Activated T-cell treated with anti-CD3 and anti-CD28 coated beads, Interleukin-2, amount 50 U/mL, for 72 hours (primary cell): ENCODE results near the gene MOGAT1. TPM values are rescaled to one million over a fixed set of nuclear protein-coding genes. Genes with fewer than 3 reads are reported as not detected.
"Not testable (repeated sequence)": the region's sequence is repeated elsewhere in the genome, so short reads cannot be mapped to it uniquely, and the experiment has no call there.

Source experiments
- ATAC-seq, 2 donors: fragments of 150-1000 bp; cut with Tn5 transposase; replicated peaks in 1 of 2; 2 replicates each; pipeline ENCODE4 v1.10.0; 2021; ENCODE audit warnings: moderate library complexity in 2 of 2, mild to moderate bottlenecking in 1 of 2
- DNase-seq, 2 donors: peaks; one replicate each; pipeline ENCODE4 v3.0.0; 2021 to 2022; ENCODE audit warnings: mixed read lengths in 1 of 2
- H3K27ac Mint-ChIP-seq: one replicate; pipeline ENCODE4 v1.8.0; 2022; ENCODE audit warnings: mild to moderate bottlenecking, moderate library complexity, mixed read lengths
- H3K27me3 Mint-ChIP-seq: one replicate; pipeline ENCODE4 v1.8.0; 2022; ENCODE audit warnings: low read depth, mixed read lengths
- H3K36me3 Mint-ChIP-seq, 2 donors: one replicate each; pipeline ENCODE4 v1.8.0; 2022; ENCODE audit warnings: mixed read lengths in 2 of 2, mild to moderate bottlenecking in 1 of 2; ENCODE audit not compliant: insufficient read depth in 2 of 2
- H3K4me1 Mint-ChIP-seq: one replicate; pipeline ENCODE4 v1.8.0; 2022; ENCODE audit warnings: low read depth, mixed read lengths
- H3K4me3 Mint-ChIP-seq, 2 donors: one replicate each; pipeline ENCODE4 v1.8.0; 2022; ENCODE audit warnings: mild to moderate bottlenecking in 2 of 2, mixed read lengths in 2 of 2, moderate library complexity in 2 of 2
- H3K9me3 Mint-ChIP-seq, 2 donors: one replicate each; pipeline ENCODE4 v1.8.0; 2022; ENCODE audit warnings: mixed read lengths in 2 of 2
- total RNA-seq, 2 donors: library from RNA; stranded (reverse); gene quantifications; one replicate each; pipeline ENCODE4 v1.2.3, GENCODE V29; 2022

The MOGAT1 gene
- total RNA-seq, 2 donors from 2014 or later: not detected

DNA sequence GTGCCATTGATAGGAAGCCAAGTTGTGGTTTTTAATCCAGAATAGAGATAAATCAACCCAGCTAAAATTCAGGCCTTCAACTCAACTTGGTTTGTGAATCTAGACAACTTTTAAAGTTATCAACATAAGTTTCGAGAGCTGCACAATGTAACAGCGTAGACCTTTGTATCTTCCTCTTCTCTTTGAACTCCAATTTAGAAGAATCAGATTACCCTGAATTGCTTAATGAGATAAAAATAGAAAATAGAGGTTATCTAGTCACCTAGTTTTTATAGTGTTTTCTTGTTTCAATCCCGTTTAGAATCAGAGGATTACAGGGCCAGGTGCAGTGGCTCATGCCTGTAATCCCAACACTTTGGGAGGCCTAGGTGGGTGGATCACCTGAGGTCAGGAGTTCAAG, 12.3 kb downstream of the MOGAT1 start:
- DNase-seq: no peak
- Mint-ChIP-seq H3K4me1 (no peaks in the 10 kb centered on the region), H3K36me3 (no peaks in the 10 kb centered on the region), H3K4me3 (no peak overlapping the region), H3K9me3 (no peaks in the 10 kb centered on the region), H3K27me3 (peaks cover 31% of the 10 kb centered on the region), H3K27ac (no peak overlapping the region)
- no peak for ATAC-seq

DNA sequence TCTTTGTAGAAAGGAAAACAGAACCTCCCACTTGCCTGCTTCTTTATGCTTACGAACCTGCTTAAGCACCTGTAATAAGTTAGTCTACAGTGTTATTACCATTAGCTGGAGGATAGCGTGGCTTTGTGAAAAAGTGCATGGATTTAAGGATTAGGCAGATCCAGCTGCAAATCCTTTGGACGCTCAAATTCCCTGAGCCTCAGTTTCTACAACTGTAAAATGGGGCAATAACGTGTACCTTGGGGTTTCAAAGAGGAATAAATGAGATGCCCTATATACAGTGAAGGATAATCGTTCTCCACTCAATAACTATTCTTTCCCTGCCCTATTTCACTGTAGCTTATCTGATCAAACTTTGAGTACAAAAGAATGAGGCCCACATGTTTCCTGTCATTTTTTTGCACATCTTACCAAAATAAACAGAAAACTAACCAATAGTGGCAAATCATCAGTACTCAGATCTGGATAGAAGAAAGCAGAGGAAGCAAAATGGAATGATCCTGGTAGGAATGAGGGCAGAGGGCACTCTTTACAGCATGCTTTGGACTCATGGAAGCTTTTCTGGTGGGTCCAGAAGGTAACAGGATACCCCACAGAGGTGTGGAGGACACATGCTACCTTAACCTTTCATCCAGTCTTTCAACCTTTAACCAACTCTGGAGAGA, 14.8 kb downstream of the MOGAT1 start:
- H3K4me3 Mint-ChIP-seq: no peak overlapping the region
- no peak overlapping the region for H3K27ac Mint-ChIP-seq
- no peak for DNase-seq
- no peak for ATAC-seq
- H3K9me3 Mint-ChIP-seq: no peaks in the 10 kb centered on the region
- H3K4me1 Mint-ChIP-seq: peaks cover 12% of the 10 kb centered on the region
- H3K27me3 Mint-ChIP-seq: peaks cover 22% of the 10 kb centered on the region
- H3K36me3 Mint-ChIP-seq: no peaks in the 10 kb centered on the region

DNA sequence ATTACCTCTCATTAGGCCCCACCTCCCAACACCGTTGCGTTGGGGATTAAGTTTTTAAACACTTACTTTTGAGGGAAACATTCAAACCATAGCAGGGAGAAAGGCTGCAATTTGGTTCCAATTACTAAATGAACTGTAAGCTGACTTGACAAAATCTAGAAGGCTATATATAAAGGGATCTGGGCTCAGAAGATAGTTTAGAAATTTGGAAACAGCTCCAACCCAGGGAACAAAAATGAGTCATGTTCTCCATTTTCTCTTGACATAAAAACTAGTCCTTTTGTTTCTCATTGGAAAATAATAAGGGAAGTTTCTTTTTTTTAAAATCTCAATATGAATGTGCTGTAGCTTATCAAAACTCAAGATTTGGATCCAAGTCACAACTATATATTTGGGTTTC, 17.5 kb downstream of the MOGAT1 start:
- no peak overlapping the region for H3K27ac Mint-ChIP-seq
- no peak overlapping the region for H3K4me3 Mint-ChIP-seq
- DNase-seq (no peak), ATAC-seq (no peak)
- H3K9me3 Mint-ChIP-seq: no peaks in the 10 kb centered on the region
- no peaks in the 10 kb centered on the region for H3K36me3 Mint-ChIP-seq
- H3K27me3 Mint-ChIP-seq: peaks cover 5% of the 10 kb centered on the region
- H3K4me1 Mint-ChIP-seq: peaks cover 12% of the 10 kb centered on the region

- Mint-ChIP-seq H3K4me1 (peaks cover 12% of the 10 kb centered on the region), H3K4me3 (no peak overlapping the region), H3K36me3 (no peaks in the 10 kb centered on the region), H3K27ac (no peak overlapping the region), H3K27me3 (peaks cover 5% of the 10 kb centered on the region), H3K9me3 (no peaks in the 10 kb centered on the region)
- DNase-seq (no peak), ATAC-seq (no peak)
Measured at GRCh38 chr2:222689322-222689721, 17.9 kb downstream of the MOGAT1 start.

DNA sequence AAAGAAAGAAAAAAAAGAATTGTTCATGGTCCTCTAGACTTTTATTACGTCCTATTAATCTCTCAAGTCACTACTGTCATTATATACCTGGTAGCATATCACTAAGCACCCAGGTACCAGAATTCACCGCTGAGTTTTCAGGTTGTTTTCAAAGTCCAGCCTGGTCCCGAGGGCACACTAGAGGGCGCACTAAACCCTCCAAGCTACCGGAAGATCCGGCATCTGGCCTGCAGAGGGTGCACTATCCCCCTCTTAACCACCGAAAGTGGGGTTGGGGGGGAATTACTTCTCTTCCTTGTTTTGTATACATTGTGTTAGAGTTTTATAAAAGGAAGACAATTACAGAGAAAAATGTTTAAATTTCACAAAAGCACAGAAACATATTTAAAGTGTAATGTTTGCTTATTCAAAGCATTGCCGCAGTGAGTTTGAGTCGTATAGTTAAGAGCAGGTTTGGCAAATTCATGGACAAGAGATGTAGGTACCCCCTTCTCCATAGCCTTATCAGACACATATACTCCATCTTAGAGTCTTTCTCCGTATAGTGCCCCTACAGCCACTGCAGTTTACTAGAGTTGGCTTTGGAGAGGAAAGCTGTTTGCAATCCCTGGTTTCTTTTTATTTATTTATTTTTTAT, 19.2 kb downstream of the MOGAT1 start:
- Mint-ChIP-seq H3K4me3 (no peak overlapping the region), H3K27ac (no peak overlapping the region), H3K4me1 (peaks cover 12% of the 10 kb centered on the region), H3K9me3 (no peaks in the 10 kb centered on the region), H3K36me3 (no peaks in the 10 kb centered on the region), H3K27me3 (peaks cover 5% of the 10 kb centered on the region)
- peak; percentile 80 to 82 for DNase-seq
- ATAC-seq: peak; percentile 92 to 95

DNA sequence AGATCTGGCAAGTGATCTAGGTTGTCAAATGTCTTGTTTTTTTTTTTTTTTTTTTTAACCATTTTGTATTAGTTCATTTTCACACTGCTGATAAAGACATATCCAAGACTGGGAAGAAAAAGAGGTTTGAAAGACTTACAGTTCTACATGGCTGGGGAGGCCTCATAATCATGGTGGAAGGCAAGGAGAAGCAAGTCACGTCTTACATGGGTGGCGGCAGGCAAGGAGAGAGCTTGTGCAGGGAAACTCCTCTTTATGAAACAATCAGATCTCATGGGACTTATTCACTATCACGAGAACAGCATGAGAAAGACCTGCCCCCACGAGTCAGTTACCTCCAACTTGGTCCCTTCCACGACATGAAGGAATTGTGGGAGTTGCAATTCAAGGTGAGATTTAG, 22.0 kb downstream of the MOGAT1 start:
- not testable (repeated sequence) for H3K9me3 Mint-ChIP-seq, H3K4me3 Mint-ChIP-seq, H3K27ac Mint-ChIP-seq, ATAC-seq, DNase-seq, H3K36me3 Mint-ChIP-seq, H3K27me3 Mint-ChIP-seq
- peaks cover 12% of the 10 kb centered on the region for H3K4me1 Mint-ChIP-seq

DNA sequence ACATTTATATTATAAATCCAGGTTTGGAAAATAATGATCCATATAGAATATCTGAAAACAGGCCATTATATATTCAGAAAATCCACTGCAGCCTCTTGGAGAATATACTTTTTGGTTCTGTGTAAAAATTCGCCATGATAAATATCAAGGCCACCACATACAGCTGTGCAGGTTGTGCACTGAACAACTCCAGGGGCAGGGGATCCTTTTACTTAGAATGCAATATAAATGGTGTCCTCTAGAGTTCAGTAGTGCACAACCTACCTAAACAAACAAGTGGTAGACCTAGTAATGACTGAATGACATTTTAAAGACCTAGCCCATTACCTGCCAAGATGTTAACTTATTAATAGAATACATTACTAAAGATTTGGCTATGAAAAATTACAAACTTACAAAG, 22.4 kb downstream of the MOGAT1 start:
- H3K36me3 Mint-ChIP-seq: no peaks in the 10 kb centered on the region

DNA sequence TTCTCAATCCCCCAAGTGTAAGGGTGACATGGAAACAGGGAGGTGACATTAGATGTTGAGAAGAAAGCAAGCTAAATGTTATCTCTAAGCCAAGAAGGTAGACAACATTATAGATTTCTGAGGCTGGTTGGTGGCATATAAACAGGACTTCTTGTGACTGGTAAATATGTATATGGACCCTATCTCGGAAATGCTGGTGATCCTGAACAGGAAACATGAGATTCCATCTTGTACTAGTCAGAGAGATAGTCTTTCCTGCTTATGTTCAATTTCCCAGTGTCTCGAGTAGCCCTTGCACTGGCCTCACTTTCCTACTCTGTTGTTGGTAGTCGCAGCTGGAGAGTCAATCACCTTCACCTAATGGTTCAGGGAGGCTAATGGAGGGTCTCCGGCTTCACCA, 26.8 kb downstream of the MOGAT1 start:
- H3K9me3 Mint-ChIP-seq: no peaks in the 10 kb centered on the region

More for the DNA sequence above, 22.4 kb downstream of the MOGAT1 start:
- H3K27me3 Mint-ChIP-seq: peaks cover 7% of the 10 kb centered on the region
- DNase-seq: no peak
- ATAC-seq: peak; percentile 32 to 57
- no peaks in the 10 kb centered on the region for H3K9me3 Mint-ChIP-seq
- peaks cover 12% of the 10 kb centered on the region for H3K4me1 Mint-ChIP-seq
- H3K27ac Mint-ChIP-seq: no peak overlapping the region
- H3K4me3 Mint-ChIP-seq: no peak overlapping the region

DNA sequence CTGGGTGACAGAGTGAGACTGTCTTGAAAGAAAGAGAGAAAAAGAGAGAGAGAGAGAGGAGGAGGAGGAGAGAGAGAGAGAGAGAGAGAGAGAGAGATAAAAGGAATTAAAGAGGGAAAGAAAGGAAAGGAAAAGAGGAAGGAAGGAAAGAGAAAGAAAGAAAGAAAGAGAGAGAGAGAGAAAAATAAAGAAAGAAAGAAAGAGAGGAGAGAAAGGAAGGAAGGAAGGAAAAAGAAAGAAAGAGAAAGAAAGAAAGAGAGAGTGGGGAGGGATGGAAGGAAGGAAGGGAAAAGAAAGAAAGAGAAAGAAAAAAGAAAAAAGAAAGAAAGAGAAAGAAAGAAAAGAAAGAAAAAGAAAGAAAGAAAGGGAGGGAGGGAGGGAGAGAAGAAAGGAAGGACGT, 29.8 kb downstream of the MOGAT1 start:
- Mint-ChIP-seq H3K9me3 (no peaks in the 10 kb centered on the region), H3K27ac (no peak overlapping the region)

More for the DNA sequence above, 26.8 kb downstream of the MOGAT1 start:
- peaks cover 14% of the 10 kb centered on the region for H3K27me3 Mint-ChIP-seq
- peaks cover 13% of the 10 kb centered on the region for H3K4me1 Mint-ChIP-seq
- no peak overlapping the region for H3K27ac Mint-ChIP-seq
- no peak overlapping the region for H3K4me3 Mint-ChIP-seq
- DNase-seq: no peak
- H3K36me3 Mint-ChIP-seq: no peaks in the 10 kb centered on the region
- ATAC-seq: no peak

DNA sequence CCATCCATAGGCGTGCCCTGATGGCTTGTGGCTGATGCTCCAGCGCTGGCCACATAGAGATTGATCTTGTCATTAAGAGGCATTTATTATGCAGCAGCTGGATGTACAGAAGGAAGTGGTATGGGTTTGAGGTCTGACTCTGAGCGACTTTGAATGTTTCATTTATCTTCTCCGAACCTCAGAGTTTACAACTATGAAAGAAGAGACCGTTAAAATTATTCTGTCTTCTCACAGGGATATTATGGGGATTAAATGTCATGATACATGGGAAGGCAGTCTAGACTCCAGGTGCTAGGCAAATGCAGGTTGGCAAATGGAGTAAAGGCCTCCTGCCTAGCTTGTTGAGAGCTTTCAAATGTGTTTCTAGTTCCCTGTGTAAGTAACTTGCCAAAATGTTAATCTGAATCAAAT, 30.3 kb downstream of the MOGAT1 start:
- Mint-ChIP-seq H3K4me1 (peaks cover 14% of the 10 kb centered on the region), H3K36me3 (no peaks in the 10 kb centered on the region), H3K27ac (peak overlapping the region; percentile 30), H3K9me3 (no peaks in the 10 kb centered on the region), H3K27me3 (peaks cover 17% of the 10 kb centered on the region), H3K4me3 (peak overlapping the region; percentile 24 to 42)
- ATAC-seq (peak; percentile 65 to 72), DNase-seq (peak; percentile 5 to 8)

More for the DNA sequence above, 29.8 kb downstream of the MOGAT1 start:
- no peaks in the 10 kb centered on the region for H3K36me3 Mint-ChIP-seq
- DNase-seq: no peak
- peaks cover 21% of the 10 kb centered on the region for H3K27me3 Mint-ChIP-seq
- no peak for ATAC-seq
- H3K4me3 Mint-ChIP-seq: peak overlapping the region; percentile 24 to 42
- H3K4me1 Mint-ChIP-seq: peaks cover 13% of the 10 kb centered on the region

DNA sequence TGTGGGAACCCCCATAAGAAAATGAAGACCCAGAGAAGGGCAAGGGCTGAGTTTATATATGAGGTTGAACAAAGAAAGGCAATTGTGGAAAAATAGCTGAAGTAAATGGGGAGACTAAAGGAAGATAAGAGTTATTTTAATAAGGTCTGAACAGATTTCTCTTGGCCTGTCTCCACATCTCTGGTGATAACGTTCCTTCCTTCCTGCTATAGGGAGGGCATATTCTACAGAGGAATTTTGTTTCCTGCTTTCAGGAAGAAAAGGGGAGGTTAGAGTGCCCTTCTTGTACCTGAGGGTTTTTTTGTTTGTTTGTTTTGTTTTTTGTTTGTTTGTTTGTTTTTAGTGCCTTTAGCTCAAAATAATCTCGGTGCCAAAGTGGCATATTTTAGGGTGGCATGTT, 31.6 kb downstream of the MOGAT1 start:
- H3K9me3 Mint-ChIP-seq: no peaks in the 10 kb centered on the region
- ATAC-seq (no peak), DNase-seq (no peak)
- no peaks in the 10 kb centered on the region for H3K36me3 Mint-ChIP-seq
- no peak overlapping the region for H3K27ac Mint-ChIP-seq
- peaks cover 22% of the 10 kb centered on the region for H3K27me3 Mint-ChIP-seq
- H3K4me3 Mint-ChIP-seq: no peak overlapping the region
- peaks cover 27% of the 10 kb centered on the region for H3K4me1 Mint-ChIP-seq

GRCh38 chr2:222703886-222704285, 32.4 kb downstream of the MOGAT1 start:
- DNase-seq (no peak), ATAC-seq (no peak)
- Mint-ChIP-seq H3K4me1 (peaks cover 30% of the 10 kb centered on the region), H3K36me3 (no peaks in the 10 kb centered on the region), H3K4me3 (no peak overlapping the region), H3K27me3 (peaks cover 22% of the 10 kb centered on the region), H3K27ac (no peak overlapping the region), H3K9me3 (no peaks in the 10 kb centered on the region)

DNA sequence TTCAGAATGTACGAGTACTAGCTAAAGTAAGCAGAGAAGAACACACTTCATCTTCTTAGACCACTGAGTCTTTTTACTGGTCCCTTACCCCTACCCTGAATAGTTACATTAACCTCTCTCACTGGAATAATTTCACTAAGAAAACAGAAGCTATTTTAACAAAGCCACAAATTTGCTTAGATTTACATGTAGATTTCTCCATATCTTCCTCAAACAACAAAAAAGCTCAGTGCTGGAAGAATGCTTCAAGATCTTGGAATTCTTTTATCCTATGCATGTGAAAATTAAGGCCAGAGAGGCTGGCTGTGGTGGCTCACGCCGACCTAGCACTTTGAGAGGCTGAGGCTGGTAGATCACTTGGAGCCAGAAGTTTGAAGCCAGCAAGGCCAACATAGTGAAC, 35.2 kb downstream of the MOGAT1 start:
- ATAC-seq (no peak), DNase-seq (no peak)
- no peak overlapping the region for H3K27ac Mint-ChIP-seq
- peaks cover 35% of the 10 kb centered on the region for H3K27me3 Mint-ChIP-seq
- H3K4me3 Mint-ChIP-seq: no peak overlapping the region
- H3K36me3 Mint-ChIP-seq: no peaks in the 10 kb centered on the region
- H3K9me3 Mint-ChIP-seq: no peaks in the 10 kb centered on the region
- peaks cover 29% of the 10 kb centered on the region for H3K4me1 Mint-ChIP-seq
